ENCODE measurements around the gene CLC. TPM values are rescaled to one million over a fixed set of nuclear protein-coding genes. Genes with fewer than 3 reads are reported as not detected.

The CLC gene
- total and polyA plus RNA-seq, 2 of the 8 experiments (the other 6 are each of a cell fraction or from before 2014, with no cell fraction given), result 6.4 to 12.4 TPM

- TF ChIP-seq SP4 (IDR thresholded peaks at IDR 0.05; ENCODE audit: low read length), result no peak
- no peak for TF ChIP-seq CHD7 (IDR thresholded peaks at IDR 0.05; ENCODE audit: insufficient replicate concordance, low read length)
- TF ChIP-seq SP2 (IDR thresholded peaks at IDR 0.05; ENCODE audit: low read length), result no peak
- no peak for TF ChIP-seq HDAC6 (IDR thresholded peaks at IDR 0.05; ENCODE audit: low read depth, low read length)
- no peak for TF ChIP-seq SRF (IDR thresholded peaks at IDR 0.05; ENCODE audit: low read depth, low read length)
- no peak for TF ChIP-seq JUN (IDR thresholded peaks at IDR 0.05; ENCODE audit: low read depth, low read length)
These were observed 10.6 kb downstream of the CLC start (continued) for GRCh38 chr19:39727070-39727800.
